HG02973 (cell line): ENCODE results near the gene CUL2.

ENCODE experiments used
- ATAC-seq: cut with Tn5 transposase; IDR thresholded peaks from one replicate; pipeline ENCODE4 v1.9.1; 2021; ENCODE audit warnings: moderate library complexity; ENCODE audit not compliant: unreplicated experiment

The CUL2 gene

GRCh38 chr10:35090162-35090954, at the start of gene CUL2:
Gene CUL2, minus strand, starts transcription at chr10:35090341. Its CDS starts 19,024 bp downstream, at chr10:35071317.
- peak; percentile 95 for ATAC-seq

- peak; percentile 59 for ATAC-seq
Observed at GRCh38 chr10:35136263-35136815, 46.2 kb upstream of the CUL2 start.

GRCh38 chr10:35135861-35136260, 45.7 kb upstream of the CUL2 start:
- no peak for ATAC-seq

- no peak for ATAC-seq
Observed at GRCh38 chr10:35133586-35133985, 43.4 kb upstream of the CUL2 start.

- no peak for ATAC-seq
Observed at GRCh38 chr10:35132727-35133126, 42.6 kb upstream of the CUL2 start.

GRCh38 chr10:35130663-35131062, 40.5 kb upstream of the CUL2 start:
- ATAC-seq, result no peak

- no peak for ATAC-seq
Observed at GRCh38 chr10:35129185-35129674, 39.1 kb upstream of the CUL2 start.

GRCh38 chr10:35127289-35127891, 37.2 kb upstream of the CUL2 start:
- no peak for ATAC-seq

- peak; percentile 75 for ATAC-seq
Observed at GRCh38 chr10:35126530-35127288, 36.6 kb upstream of the CUL2 start, which contains the start of gene CREM. Gene CREM, plus strand, starts transcription at chr10:35126846. Its CDS starts 10,990 bp downstream, at chr10:35137836.

GRCh38 chr10:35126062-35126529, 36.0 kb upstream of the CUL2 start:
- ATAC-seq, result no peak

GRCh38 chr10:35124540-35124939, 34.4 kb upstream of the CUL2 start:
- ATAC-seq, result no peak

- no peak for ATAC-seq
Observed at GRCh38 chr10:35119378-35119777, 29.2 kb upstream of the CUL2 start.

- no peak for ATAC-seq
Observed at GRCh38 chr10:35112571-35112970, 22.4 kb upstream of the CUL2 start.

- no peak for ATAC-seq
Observed at GRCh38 chr10:35103882-35104281, 13.7 kb upstream of the CUL2 start.

GRCh38 chr10:35097510-35097909, 7.4 kb upstream of the CUL2 start:
- no peak for ATAC-seq

- no peak for ATAC-seq
Observed at GRCh38 chr10:35096312-35096711, 6.2 kb upstream of the CUL2 start.

GRCh38 chr10:35092851-35093250, 2.7 kb upstream of the CUL2 start:
- no peak for ATAC-seq

- ATAC-seq, result no peak
Observed at GRCh38 chr10:35091994-35092790, 2.1 kb upstream of the CUL2 start.

- peak; percentile 21 for ATAC-seq
Observed at GRCh38 chr10:35089611-35090161, 455 bp downstream of the CUL2 start.

GRCh38 chr10:35083242-35083641, 6.9 kb downstream of the CUL2 start:
- no peak for ATAC-seq
